Panc1 (cell line): ENCODE data around the gene DUXB. TPM values are rescaled to one million over a fixed set of nuclear protein-coding genes. Genes with fewer than 3 reads are reported as not detected.

Experiments used
- ATAC-seq: fragments of 200-7000 bp; cut with Tn5 transposase; 2 replicates; pipeline ENCODE4 v1.9.1; 2020; ENCODE audit warnings: mild to moderate bottlenecking, moderate library complexity
- BruUV-seq: library from RNA; stranded (reverse); fragments of 400-500 nt; replicated peaks from 2 replicates; lab custom pipeline; 2021; lab: Mats Ljungman, UMichigan
- CTCF ChIA-PET: fragments of 300-600 bp; sonication (Branson Sonifier 250); formaldehyde crosslinking; loops from one replicate; lab custom pipeline; 2022; ENCODE audit warnings: antibody characterized with exemption; lab: Charles Lee
- POLR2A ChIA-PET: fragments of 300-600 bp; sonication (Branson Sonifier 250); formaldehyde crosslinking; loops from one replicate; lab custom pipeline; 2022; ENCODE audit warnings: antibody characterized with exemption; lab: Charles Lee
- DNase-seq: peaks from one replicate; pipeline ENCODE4 v3.0.0-alpha.2; 2010; ENCODE audit warnings: low read depth, low spot score
- H3K27ac ChIP-seq: 2 replicates; pipeline ENCODE4 v1.5.1; 2011; ENCODE audit warnings: mild to moderate bottlenecking, low read length, inconsistent platforms
- H3K27me3 ChIP-seq: fragments of 200-500 bp; sonication (Bioruptor generic); 2 replicates; pipeline ENCODE4 v1.6.0; 2014; ENCODE audit warnings: low read length, inconsistent platforms; ENCODE audit not compliant: control insufficient read depth, insufficient read depth
- H3K36me3 ChIP-seq: fragments of 200-500 bp; sonication (Bioruptor generic); 2 replicates; pipeline ENCODE4 v1.5.1; 2014; ENCODE audit warnings: inconsistent platforms, mild to moderate bottlenecking, low read length, moderate library complexity; ENCODE audit not compliant: control insufficient read depth, insufficient read depth
- H3K4me1 ChIP-seq: 2 replicates; pipeline ENCODE4 v1.5.1; 2011; ENCODE audit warnings: inconsistent platforms, mild to moderate bottlenecking, low read length, moderate library complexity; ENCODE audit not compliant: control insufficient read depth, insufficient read depth
- H3K4me3 ChIP-seq, 2 experiments: 2 replicates each; pipeline ENCODE4 v1.5.1; 2011 to 2012; ENCODE audit warnings: low read depth in 2 of 2, low read length in 2 of 2, mild to moderate bottlenecking in 2 of 2, inconsistent platforms in 1 of 2, moderate library complexity in 1 of 2
- H3K9me3 ChIP-seq: fragments of 200-500 bp; sonication (Bioruptor generic); 2 replicates; pipeline ENCODE4 v1.5.1; 2014; ENCODE audit warnings: low read depth, mild to moderate bottlenecking, inconsistent platforms, low read length, moderate library complexity; ENCODE audit not compliant: control insufficient read depth, insufficient read depth
- POLR2AphosphoS5 ChIP-seq: IDR thresholded peaks from 2 replicates; pipeline ENCODE4 v1.6.1; 2012; ENCODE audit warnings: mild to moderate bottlenecking, low read depth, low read length, moderate library complexity
- SIN3A ChIP-seq: IDR thresholded peaks from 2 replicates; pipeline ENCODE4 v1.6.1; 2012; ENCODE audit warnings: low read depth, mild to moderate bottlenecking, low read length, moderate library complexity, borderline replicate concordance; ENCODE audit not compliant: insufficient read depth
- TCF7L2 ChIP-seq: IDR thresholded peaks from 2 replicates; pipeline ENCODE4 v1.6.1; 2011; ENCODE audit warnings: mild to moderate bottlenecking, low read depth, low read length, inconsistent platforms
- in situ Hi-C: cut with HindIII; loops from 2 replicates; pipeline ENCODE4 v1.10.0; 2016; ENCODE audit warnings: low sequenced_read_pairs, low pct_unique_long_range_greater_than_20kb
- intact Hi-C: fragments of 100-400 bp; cut with micrococcal nuclease; formaldehyde crosslinking; loops from one replicate; pipeline ENCODE4 v1.10.0; 2022; ENCODE audit not compliant: unreplicated experiment
- total RNA-seq: library from RNA; stranded (reverse); gene quantifications from one replicate; pipeline ENCODE4 v1.2.1, GENCODE V29; 2021; ENCODE audit not compliant: unreplicated experiment
- TF ChIP-seq, protein P1 (sequence below): fragments of 450-650 bp; IDR thresholded peaks from 2 replicates; pipeline ENCODE4 v1.5.1; 2017; ENCODE audit warnings: mild to moderate bottlenecking
- TF ChIP-seq, protein P2 (sequence below), 2 experiments: IDR thresholded peaks; 2 replicates each; pipeline ENCODE4 v1.6.1; 2011 to 2012; ENCODE audit warnings: low read depth in 2 of 2, control low read depth in 1 of 2, low read length in 1 of 2, mild to moderate bottlenecking in 1 of 2, moderate library complexity in 1 of 2; ENCODE audit not compliant: insufficient read depth in 1 of 2

The DUXB gene
- total RNA-seq, 1 experiment from 2014 or later: not detected

DNA sequence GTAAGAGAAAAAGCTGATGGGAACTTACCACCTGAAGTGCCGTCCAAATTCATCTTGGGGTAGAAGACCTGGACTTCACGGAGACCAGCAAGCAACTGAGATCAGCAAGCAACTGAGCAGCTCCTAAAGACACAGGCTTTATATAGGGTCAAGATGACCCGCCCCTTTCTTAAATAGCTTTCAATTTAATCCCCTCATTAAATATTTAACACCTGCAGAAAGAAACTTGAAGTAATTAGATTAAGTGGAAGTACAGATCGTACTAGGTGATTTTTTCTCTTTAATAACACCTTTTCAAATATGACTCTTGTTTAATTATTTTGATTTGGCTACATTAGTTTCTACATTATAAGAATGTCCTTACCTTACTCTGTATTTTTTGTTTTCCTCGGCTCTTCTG is 25.1 kb upstream of the DUXB start, which contains the start of gene CPHXL:
TSS of gene CPHXL (minus strand) at position 101 of the 400 bp plus-strand sequence. CDS start at position 53, 48 bp downstream.
- H3K9me3 ChIP-seq: no peaks in the 10 kb centered on the region
- H3K27ac ChIP-seq: no peak within 1 kb of the TSS
- intact Hi-C loops: no loop called here
- H3K4me3 ChIP-seq: no peak within 1 kb of the TSS
- DNase-seq (no peak), ATAC-seq (no peak)
- H3K27me3 ChIP-seq: no peaks in the 10 kb centered on the region
- no peaks in the 10 kb centered on the region for H3K4me1 ChIP-seq
- BruUV-seq: no TSS peak
- ChIA-PET POLR2A (no interaction called here), CTCF (no interaction called here)
- in situ Hi-C loops: no loop called here
- TF ChIP-seq POLR2AphosphoS5 (no peak), TCF7L2 (no peak), SIN3A (no peak)
- TF ChIP-seq, protein P1, sequence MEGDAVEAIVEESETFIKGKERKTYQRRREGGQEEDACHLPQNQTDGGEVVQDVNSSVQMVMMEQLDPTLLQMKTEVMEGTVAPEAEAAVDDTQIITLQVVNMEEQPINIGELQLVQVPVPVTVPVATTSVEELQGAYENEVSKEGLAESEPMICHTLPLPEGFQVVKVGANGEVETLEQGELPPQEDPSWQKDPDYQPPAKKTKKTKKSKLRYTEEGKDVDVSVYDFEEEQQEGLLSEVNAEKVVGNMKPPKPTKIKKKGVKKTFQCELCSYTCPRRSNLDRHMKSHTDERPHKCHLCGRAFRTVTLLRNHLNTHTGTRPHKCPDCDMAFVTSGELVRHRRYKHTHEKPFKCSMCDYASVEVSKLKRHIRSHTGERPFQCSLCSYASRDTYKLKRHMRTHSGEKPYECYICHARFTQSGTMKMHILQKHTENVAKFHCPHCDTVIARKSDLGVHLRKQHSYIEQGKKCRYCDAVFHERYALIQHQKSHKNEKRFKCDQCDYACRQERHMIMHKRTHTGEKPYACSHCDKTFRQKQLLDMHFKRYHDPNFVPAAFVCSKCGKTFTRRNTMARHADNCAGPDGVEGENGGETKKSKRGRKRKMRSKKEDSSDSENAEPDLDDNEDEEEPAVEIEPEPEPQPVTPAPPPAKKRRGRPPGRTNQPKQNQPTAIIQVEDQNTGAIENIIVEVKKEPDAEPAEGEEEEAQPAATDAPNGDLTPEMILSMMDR: no peak
- TF ChIP-seq, protein P2, sequence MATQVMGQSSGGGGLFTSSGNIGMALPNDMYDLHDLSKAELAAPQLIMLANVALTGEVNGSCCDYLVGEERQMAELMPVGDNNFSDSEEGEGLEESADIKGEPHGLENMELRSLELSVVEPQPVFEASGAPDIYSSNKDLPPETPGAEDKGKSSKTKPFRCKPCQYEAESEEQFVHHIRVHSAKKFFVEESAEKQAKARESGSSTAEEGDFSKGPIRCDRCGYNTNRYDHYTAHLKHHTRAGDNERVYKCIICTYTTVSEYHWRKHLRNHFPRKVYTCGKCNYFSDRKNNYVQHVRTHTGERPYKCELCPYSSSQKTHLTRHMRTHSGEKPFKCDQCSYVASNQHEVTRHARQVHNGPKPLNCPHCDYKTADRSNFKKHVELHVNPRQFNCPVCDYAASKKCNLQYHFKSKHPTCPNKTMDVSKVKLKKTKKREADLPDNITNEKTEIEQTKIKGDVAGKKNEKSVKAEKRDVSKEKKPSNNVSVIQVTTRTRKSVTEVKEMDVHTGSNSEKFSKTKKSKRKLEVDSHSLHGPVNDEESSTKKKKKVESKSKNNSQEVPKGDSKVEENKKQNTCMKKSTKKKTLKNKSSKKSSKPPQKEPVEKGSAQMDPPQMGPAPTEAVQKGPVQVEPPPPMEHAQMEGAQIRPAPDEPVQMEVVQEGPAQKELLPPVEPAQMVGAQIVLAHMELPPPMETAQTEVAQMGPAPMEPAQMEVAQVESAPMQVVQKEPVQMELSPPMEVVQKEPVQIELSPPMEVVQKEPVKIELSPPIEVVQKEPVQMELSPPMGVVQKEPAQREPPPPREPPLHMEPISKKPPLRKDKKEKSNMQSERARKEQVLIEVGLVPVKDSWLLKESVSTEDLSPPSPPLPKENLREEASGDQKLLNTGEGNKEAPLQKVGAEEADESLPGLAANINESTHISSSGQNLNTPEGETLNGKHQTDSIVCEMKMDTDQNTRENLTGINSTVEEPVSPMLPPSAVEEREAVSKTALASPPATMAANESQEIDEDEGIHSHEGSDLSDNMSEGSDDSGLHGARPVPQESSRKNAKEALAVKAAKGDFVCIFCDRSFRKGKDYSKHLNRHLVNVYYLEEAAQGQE (IDR thresholded peaks at IDR 0.05; ENCODE audit: insufficient read depth in 1 of 2, low read depth in 2 of 2, low read length in 1 of 2): no peak
- H3K36me3 ChIP-seq: no peaks in the 10 kb centered on the region

DNA sequence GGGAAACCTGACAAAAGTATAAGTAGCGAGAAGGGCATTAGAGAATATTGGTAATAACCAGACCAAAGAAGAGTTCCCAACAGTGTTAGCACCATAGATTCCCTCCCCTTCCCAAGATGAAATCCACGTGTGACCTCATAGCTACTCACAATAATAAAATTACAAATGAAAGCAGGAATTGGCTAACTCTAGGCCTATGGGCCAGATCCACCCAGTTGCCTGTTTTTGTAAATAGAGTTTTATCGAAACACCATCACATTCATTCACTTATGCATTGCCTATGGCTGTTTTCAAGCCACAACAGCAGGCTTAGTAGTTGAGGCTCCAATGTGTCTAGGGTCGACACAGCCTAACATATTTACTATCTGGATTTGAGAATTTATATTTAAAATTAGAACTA is 17.2 kb upstream of the DUXB start:
- ATAC-seq (no peak), DNase-seq (no peak)
- TF ChIP-seq SIN3A (no peak), POLR2AphosphoS5 (no peak), TCF7L2 (no peak)
- TF ChIP-seq, protein P2 (IDR thresholded peaks at IDR 0.05; ENCODE audit: insufficient read depth in 1 of 2, low read depth in 2 of 2, low read length in 1 of 2): no peak
- TF ChIP-seq, protein P1: no peak
- POLR2A ChIA-PET: no interaction called here
- CTCF ChIA-PET: no interaction called here
- BruUV-seq: no TSS peak
- no peaks in the 10 kb centered on the region for H3K27me3 ChIP-seq
- no peak overlapping the region for H3K27ac ChIP-seq
- H3K36me3 ChIP-seq: no peaks in the 10 kb centered on the region
- in situ Hi-C loops (no loop called here), intact Hi-C loops (no loop called here)
- H3K4me1 ChIP-seq: no peaks in the 10 kb centered on the region
- H3K9me3 ChIP-seq: no peaks in the 10 kb centered on the region
- H3K4me3 ChIP-seq: no peak overlapping the region
